Measurements from ENCODE around the gene MGAT4A. TPM values are rescaled to one million over a fixed set of nuclear protein-coding genes. Genes with fewer than 3 reads are reported as not detected.
A peak's percentile ranks its signal among the peaks of the same experiment; 100 is the strongest.

MGAT4A gene
- total and polyA plus RNA-seq, 10 of the 15 experiments (the other 5 are each of a cell fraction or from before 2014, with no cell fraction given) = 4.3 to 23.4 (median 13.6) TPM

DNA sequence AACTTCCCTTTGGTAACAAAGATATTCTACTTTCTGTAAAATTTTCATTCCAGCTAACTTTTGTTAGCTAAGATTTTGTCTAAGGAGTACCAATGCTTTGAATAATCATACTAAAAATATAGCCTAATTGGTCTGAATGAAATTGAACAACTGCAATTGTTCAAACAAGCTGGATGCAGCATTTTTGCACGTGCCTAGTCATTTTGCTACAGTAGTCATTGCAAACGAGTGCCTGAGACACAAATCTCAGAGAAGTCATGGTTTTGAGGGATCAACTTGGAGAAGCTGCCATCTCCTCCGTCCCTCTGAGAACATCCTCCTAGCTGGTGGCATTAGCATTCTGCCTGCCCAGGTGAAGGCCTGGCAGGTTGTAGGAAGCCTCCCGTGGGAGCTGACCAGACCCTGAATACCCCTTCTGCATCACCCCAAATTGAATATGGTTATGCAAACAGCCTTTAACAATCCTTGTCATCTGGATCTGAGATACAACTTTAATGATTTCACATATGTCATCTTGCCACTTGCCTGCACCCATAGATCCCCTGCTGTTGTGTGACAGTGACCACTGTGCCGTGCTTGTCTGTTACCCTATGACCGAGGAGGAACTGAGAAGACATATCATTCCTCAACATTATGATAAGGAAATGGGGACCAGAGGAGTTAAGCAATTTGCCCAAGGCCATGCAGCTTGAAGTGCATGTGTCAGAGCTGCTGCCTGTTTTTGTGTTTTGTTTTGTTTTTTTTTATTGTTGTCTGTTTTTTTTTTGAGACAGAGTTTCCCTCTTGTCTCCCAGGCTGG, 29.1 kb upstream of the MGAT4A start:
- Histone ChIP-seq H3K36me3 (ENCODE audit: control insufficient read depth in 2 of 2, insufficient read depth in 2 of 2, low read length in 1 of 2) (no peaks in the 10 kb centered on the region), H3K4me3 (no peak overlapping the region), H3K79me2 (ENCODE audit: control insufficient read depth, insufficient read depth, low read length) (no peaks in the 10 kb centered on the region), H3K4me2 (ENCODE audit: control insufficient read depth, insufficient read depth) (peak overlapping the region; percentile 44; the same call in 1 of the 2 replicates), H3K4me1 (ENCODE audit: control insufficient read depth, insufficient read depth, low read length) (peaks cover 50% of the 10 kb centered on the region), H4K20me1 (ENCODE audit: control insufficient read depth, insufficient read depth) (no peaks in the 10 kb centered on the region), H3K9ac (ENCODE audit: control insufficient read depth, insufficient read depth, low read length) (no peak overlapping the region), H3K27me3 (replicated peaks in 1 of 2; ENCODE audit: control insufficient read depth in 2 of 2, insufficient read depth in 2 of 2, low read length in 1 of 2) (no peaks in the 10 kb centered on the region), H2AFZ (ENCODE audit: control insufficient read depth, low read depth, low read length) (no peak overlapping the region), H3K9me3 (replicated peaks; ENCODE audit: control insufficient read depth, insufficient read depth, low read length) (no peaks in the 10 kb centered on the region), H3K27ac (ENCODE audit: control insufficient read depth, insufficient read depth) (peak overlapping the region; percentile 22; the same call in 1 of the 2 replicates)
- DNase-seq (ENCODE audit: low read depth, low spot score) = no peak
- no TSS peak for BruUV-seq (replicated peaks)
- in situ Hi-C loops (cut with MboI) (no loop called here), intact Hi-C loops (cut with micrococcal nuclease; ENCODE audit: unreplicated experiment) (loop anchor here (5.0 kb wide), 1 partner anchor 293 kb away; no protein-coding TSS in a partner anchor)
- 35% methylated on average over 6 of the region's 6 CpGs for WGBS (ENCODE audit: insufficient coverage, insufficient replicate concordance, low lambda C conversion rate, missing lambda C conversion rate)
- no peak for FAIRE-seq
- ChIA-PET POLR2A (interaction anchor here (0.6 to 3.4 kb wide), 5 partner anchors 12 to 74 kb away, joined by 3 to 16 read pairs (median 4); partner anchors contain the start of gene MGAT4A), RAD21 (ENCODE audit: unreplicated experiment) (interaction anchor here (0.6 to 1.5 kb wide), 4 partner anchors 11 to 109 kb away, joined by 3 to 5 read pairs (median 4); no protein-coding TSS in a partner anchor), CTCF (interaction anchor here (0.9 kb wide), 1 partner anchor 8 kb away, joined by 4 read pairs; no protein-coding TSS in a partner anchor), SMC1A (ENCODE audit: uncharacterized antibody, unreplicated experiment) (interaction anchor here (0.7 to 4.8 kb wide), 6 partner anchors 12 to 31 kb away, joined by 4 to 37 read pairs (median 4); partner anchors contain the start of gene MGAT4A)
- ATAC-seq = peak; percentile 67
- TF ChIP-seq SPI1 (IDR thresholded peaks at IDR 0.05; ENCODE audit: borderline replicate concordance, insufficient read depth, low read depth, low read length) (peak; percentile 70; the same call in 1 of the 2 replicates), SRF (IDR thresholded peaks at IDR 0.05; ENCODE audit: low read depth in 2 of 2, low read length in 2 of 2) (no peak), MEF2B (IDR thresholded peaks at IDR 0.05; ENCODE audit: partially characterized antibody, poor library complexity, severe bottlenecking) (no peak), CBFB (IDR thresholded peaks at IDR 0.05; ENCODE audit: low read depth) (no peak), FOXM1 (IDR thresholded peaks at IDR 0.05; ENCODE audit: low read depth, low read length) (no peak), TARDBP (IDR thresholded peaks at IDR 0.05; ENCODE audit: borderline replicate concordance) (no peak), RAD51 (IDR thresholded peaks at IDR 0.05) (no peak), EED (IDR thresholded peaks at IDR 0.05; ENCODE audit: low read depth) (0 out of 2 replicates have a peak, but pooled peaks have one; percentile 35), BHLHE40 (IDR thresholded peaks at IDR 0.05; ENCODE audit: borderline replicate concordance in 1 of 2, low read depth in 2 of 2, low read length in 1 of 2) (peak; percentile 27 to 71; a peak in 3 of 4 replicates), DPF2 (IDR thresholded peaks at IDR 0.05) (0 out of 2 replicates have a peak, but pooled peaks have one; percentile 23)
- TF ChIP-seq, protein P1, sequence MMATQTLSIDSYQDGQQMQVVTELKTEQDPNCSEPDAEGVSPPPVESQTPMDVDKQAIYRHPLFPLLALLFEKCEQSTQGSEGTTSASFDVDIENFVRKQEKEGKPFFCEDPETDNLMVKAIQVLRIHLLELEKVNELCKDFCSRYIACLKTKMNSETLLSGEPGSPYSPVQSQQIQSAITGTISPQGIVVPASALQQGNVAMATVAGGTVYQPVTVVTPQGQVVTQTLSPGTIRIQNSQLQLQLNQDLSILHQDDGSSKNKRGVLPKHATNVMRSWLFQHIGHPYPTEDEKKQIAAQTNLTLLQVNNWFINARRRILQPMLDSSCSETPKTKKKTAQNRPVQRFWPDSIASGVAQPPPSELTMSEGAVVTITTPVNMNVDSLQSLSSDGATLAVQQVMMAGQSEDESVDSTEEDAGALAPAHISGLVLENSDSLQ (IDR thresholded peaks at IDR 0.05) = 0 out of 2 replicates have a peak, but pooled peaks have one; percentile 20
- TF ChIP-seq, protein P2, sequence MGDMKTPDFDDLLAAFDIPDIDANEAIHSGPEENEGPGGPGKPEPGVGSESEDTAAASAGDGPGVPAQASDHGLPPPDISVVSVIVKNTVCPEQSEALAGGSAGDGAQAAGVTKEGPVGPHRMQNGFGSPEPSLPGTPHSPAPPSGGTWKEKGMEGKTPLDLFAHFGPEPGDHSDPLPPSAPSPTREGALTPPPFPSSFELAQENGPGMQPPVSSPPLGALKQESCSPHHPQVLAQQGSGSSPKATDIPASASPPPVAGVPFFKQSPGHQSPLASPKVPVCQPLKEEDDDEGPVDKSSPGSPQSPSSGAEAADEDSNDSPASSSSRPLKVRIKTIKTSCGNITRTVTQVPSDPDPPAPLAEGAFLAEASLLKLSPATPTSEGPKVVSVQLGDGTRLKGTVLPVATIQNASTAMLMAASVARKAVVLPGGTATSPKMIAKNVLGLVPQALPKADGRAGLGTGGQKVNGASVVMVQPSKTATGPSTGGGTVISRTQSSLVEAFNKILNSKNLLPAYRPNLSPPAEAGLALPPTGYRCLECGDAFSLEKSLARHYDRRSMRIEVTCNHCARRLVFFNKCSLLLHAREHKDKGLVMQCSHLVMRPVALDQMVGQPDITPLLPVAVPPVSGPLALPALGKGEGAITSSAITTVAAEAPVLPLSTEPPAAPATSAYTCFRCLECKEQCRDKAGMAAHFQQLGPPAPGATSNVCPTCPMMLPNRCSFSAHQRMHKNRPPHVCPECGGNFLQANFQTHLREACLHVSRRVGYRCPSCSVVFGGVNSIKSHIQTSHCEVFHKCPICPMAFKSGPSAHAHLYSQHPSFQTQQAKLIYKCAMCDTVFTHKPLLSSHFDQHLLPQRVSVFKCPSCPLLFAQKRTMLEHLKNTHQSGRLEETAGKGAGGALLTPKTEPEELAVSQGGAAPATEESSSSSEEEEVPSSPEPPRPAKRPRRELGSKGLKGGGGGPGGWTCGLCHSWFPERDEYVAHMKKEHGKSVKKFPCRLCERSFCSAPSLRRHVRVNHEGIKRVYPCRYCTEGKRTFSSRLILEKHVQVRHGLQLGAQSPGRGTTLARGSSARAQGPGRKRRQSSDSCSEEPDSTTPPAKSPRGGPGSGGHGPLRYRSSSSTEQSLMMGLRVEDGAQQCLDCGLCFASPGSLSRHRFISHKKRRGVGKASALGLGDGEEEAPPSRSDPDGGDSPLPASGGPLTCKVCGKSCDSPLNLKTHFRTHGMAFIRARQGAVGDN (IDR thresholded peaks at IDR 0.05) = no peak

Data from GM12878 (cell line).